ENCODE data around the gene CRTAC1. TPM values are rescaled to one million over a fixed set of nuclear protein-coding genes. Genes with fewer than 3 reads are reported as not detected.

CRTAC1 gene
- total and polyA plus RNA-seq, 12 donors: 0.09 to 1.4 (median 0.48) TPM; not detected in 4

- no peaks in the 10 kb centered on the region for H3K4me1 ChIP-seq (replicated peaks in 1 of 2)
- DNase-seq: peak in 1 of 7 donors; percentile 57
- WGBS, 4 donors: 71 to 73% (median 73%) methylated on average over 10 of the region's 10 CpGs; no CpG with 5 or more reads in 1 of the 4 donors
- no peaks in the 10 kb centered on the region for H3K36me3 ChIP-seq (replicated peaks in 1 of 2)
- H3K27ac ChIP-seq: peak overlapping the region in 1 of 5 donors; percentile 8
- no peaks in the 10 kb centered on the region for H3K9me3 ChIP-seq (replicated peaks in 1 of 3)
- TF ChIP-seq CTCF (IDR thresholded peaks at IDR 0.05) (no peak), POLR2A (IDR thresholded peaks at IDR 0.05) (no peak)
- no peaks in the 10 kb centered on the region for H3K27me3 ChIP-seq
- H3K4me3 ChIP-seq: no peak overlapping the region
- intact Hi-C loops (cut with DNase I): no loop called here
These were observed 208.1 kb downstream of the CRTAC1 start for GRCh38 chr10:97822261-97822687.

DNA sequence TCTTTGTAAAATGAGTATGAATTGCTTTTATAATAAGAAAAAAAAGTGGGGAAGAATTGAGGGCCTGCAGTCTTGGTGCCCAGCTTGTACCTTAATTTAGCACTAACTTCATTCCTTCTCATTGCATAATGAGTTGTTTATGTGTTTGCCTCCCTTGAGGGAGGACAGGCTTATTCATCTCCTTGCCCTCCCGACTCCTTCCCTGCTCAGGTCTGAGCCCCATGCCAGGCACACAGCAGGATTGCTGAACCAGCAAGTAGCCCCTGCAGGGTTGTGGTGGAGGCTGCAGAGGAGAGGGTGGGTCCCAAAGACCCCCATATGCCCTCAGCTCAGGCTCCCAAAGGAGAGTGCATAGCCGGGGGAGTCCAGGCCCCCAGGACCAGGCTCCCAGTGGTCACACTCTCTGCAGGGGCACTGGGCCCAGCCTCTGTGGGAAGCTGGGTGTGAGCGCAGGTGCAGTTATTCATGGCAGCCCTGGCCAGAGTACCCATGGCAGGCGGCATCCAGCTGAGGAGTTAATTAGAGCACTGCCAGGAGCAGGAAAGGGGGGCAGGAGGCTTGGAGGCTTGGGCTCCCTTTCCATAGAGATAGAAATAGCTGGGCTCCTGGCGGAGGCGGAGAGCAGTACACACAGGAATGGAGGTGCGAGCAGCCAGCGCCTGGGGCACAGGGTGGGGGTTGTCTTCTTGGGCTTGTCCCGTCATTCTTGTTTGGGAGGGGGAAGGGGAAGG is 208.9 kb downstream of the CRTAC1 start:
- intact Hi-C loops (cut with DNase I): no loop called here
- Histone ChIP-seq H3K4me1 (replicated peaks in 1 of 2) (no peaks in the 10 kb centered on the region), H3K9me3 (replicated peaks in 1 of 3) (no peaks in the 10 kb centered on the region), H3K36me3 (replicated peaks in 1 of 2) (no peaks in the 10 kb centered on the region), H3K4me3 (no peak overlapping the region), H3K27ac (no peak overlapping the region), H3K27me3 (no peaks in the 10 kb centered on the region)
- no peak for DNase-seq
- WGBS, 4 donors: 64 to 81% (median 80%) methylated on average over 4 to 9 of the region's 9 CpGs
- TF ChIP-seq CTCF (IDR thresholded peaks at IDR 0.05) (no peak), POLR2A (IDR thresholded peaks at IDR 0.05) (no peak)

- no peak overlapping the region for H3K27ac ChIP-seq
- no peaks in the 10 kb centered on the region for H3K4me1 ChIP-seq (replicated peaks in 1 of 2)
- H3K4me3 ChIP-seq: no peak overlapping the region
- intact Hi-C loops (cut with DNase I): no loop called here
- WGBS, 4 donors: 80 to 90% (median 84%) methylated on average over 8 of the region's 8 CpGs
- no peaks in the 10 kb centered on the region for H3K27me3 ChIP-seq
- no peak for DNase-seq
- no peaks in the 10 kb centered on the region for H3K36me3 ChIP-seq (replicated peaks in 1 of 2)
- TF ChIP-seq CTCF (IDR thresholded peaks at IDR 0.05): no peak
- TF ChIP-seq POLR2A (IDR thresholded peaks at IDR 0.05): no peak
- H3K9me3 ChIP-seq (replicated peaks in 1 of 3): no peaks in the 10 kb centered on the region
These were observed 210.2 kb downstream of the CRTAC1 start for GRCh38 chr10:97820096-97820704.

- Histone ChIP-seq H3K27ac (no peak overlapping the region), H3K9me3 (replicated peaks in 1 of 3) (no peaks in the 10 kb centered on the region), H3K4me1 (replicated peaks in 1 of 2) (no peaks in the 10 kb centered on the region), H3K36me3 (replicated peaks in 1 of 2) (no peaks in the 10 kb centered on the region), H3K27me3 (no peaks in the 10 kb centered on the region), H3K4me3 (no peak overlapping the region)
- no peak for DNase-seq
- TF ChIP-seq POLR2A (IDR thresholded peaks at IDR 0.05) (no peak), CTCF (IDR thresholded peaks at IDR 0.05) (no peak)
- intact Hi-C loops (cut with DNase I): no loop called here
These were observed 211.8 kb downstream of the CRTAC1 start for GRCh38 chr10:97818572-97818971.
